Ramos (cell line): ENCODE measurements around the gene WFS1.

ENCODE experiments used
- in situ Hi-C: fragments of 300-500 bp; cut with MboI; formaldehyde crosslinking; loops from one replicate; pipeline ENCODE4 v1.14.3; 2022; ENCODE audit warnings: low sequenced_read_pairs; ENCODE audit not compliant: unreplicated experiment

The WFS1 gene

DNA sequence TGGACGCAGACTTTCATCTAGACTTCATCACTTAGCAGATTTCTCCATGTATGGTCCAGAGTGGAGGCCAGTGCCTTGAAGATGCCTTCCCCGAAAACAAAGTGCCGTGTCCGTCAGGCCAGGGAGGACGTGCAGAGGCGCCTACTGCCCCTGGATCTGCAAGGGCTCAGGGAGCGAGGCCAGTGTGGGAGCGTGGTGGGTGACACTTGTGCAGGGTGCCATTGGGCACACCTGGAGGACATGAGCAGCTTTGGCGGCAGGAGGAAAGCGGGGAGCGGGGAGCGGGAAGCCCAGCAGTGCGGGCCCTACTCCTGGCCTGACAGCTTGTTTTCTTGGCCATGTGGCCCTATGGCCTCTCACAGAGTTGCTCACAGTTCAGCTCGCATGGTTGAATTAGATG is 25.8 kb downstream of the WFS1 start:
- in situ Hi-C loops = no loop called here

- in situ Hi-C loops = no loop called here
These were observed 26.4 kb downstream of the WFS1 start for GRCh38 chr4:6296026-6296425.

GRCh38 chr4:6297266-6297815 is 27.7 kb downstream of the WFS1 start:
- in situ Hi-C loops = no loop called here

DNA sequence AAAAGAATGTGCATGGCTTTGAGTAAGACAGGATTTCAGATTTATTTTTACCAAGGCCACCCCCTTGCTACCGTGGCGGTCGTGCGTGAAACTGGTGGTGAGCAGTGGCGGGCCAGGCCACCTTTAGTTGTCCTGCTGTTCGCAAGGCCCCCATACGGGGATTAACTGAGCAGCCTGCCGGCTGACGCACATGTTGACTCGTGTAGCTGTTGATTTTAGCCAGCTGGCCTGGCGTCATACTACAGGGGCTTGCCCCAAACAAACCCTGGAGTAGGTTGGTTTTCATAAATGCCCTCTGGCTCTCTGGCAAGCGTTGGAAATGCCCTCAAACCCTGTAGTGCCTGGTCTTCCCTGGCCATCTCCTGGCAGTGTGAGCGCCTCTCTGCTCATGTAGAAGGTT is 28.4 kb downstream of the WFS1 start:
- in situ Hi-C loops = no loop called here

DNA sequence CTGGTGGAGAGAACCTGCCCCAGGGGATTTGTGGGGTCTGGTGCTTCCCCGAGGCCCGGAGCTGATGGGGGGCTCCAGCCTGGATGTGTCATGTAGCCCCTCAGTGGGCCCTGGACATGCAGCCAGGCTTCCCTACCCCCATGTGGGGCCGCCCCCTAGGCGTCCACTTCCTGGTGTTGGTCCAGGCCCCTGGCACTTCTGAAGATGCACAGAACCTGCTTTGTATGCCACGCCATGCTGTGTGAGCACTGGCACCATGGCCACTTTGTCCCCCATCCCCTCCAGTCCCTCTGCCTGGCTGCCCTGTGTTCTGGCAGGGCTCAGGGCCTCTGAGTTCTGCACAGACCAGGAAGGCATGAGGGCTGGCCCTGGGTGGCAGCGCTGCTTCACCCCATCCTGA is 29.2 kb downstream of the WFS1 start:
- in situ Hi-C loops = no loop called here

- in situ Hi-C loops = no loop called here
These were observed 30.2 kb downstream of the WFS1 start for GRCh38 chr4:6299875-6300274.

- in situ Hi-C loops = no loop called here
These were observed 30.7 kb downstream of the WFS1 start for GRCh38 chr4:6300359-6300758.

DNA sequence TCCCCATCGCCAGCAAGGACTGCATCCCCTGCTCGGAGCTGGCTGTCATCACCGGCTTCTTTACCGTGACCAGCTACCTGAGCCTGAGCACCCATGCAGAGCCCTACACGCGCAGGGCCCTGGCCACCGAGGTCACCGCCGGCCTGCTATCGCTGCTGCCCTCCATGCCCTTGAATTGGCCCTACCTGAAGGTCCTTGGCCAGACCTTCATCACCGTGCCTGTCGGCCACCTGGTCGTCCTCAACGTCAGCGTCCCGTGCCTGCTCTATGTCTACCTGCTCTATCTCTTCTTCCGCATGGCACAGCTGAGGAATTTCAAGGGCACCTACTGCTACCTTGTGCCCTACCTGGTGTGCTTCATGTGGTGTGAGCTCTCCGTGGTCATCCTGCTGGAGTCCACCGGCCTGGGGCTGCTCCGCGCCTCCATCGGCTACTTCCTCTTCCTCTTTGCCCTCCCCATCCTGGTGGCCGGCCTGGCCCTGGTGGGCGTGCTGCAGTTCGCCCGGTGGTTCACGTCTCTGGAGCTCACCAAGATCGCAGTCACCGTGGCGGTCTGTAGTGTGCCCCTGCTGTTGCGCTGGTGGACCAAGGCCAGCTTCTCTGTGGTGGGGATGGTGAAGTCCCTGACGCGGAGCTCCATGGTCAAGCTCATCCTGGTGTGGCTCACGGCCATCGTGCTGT is 31.5 kb downstream of the WFS1 start:
- in situ Hi-C loops = no loop called here

DNA sequence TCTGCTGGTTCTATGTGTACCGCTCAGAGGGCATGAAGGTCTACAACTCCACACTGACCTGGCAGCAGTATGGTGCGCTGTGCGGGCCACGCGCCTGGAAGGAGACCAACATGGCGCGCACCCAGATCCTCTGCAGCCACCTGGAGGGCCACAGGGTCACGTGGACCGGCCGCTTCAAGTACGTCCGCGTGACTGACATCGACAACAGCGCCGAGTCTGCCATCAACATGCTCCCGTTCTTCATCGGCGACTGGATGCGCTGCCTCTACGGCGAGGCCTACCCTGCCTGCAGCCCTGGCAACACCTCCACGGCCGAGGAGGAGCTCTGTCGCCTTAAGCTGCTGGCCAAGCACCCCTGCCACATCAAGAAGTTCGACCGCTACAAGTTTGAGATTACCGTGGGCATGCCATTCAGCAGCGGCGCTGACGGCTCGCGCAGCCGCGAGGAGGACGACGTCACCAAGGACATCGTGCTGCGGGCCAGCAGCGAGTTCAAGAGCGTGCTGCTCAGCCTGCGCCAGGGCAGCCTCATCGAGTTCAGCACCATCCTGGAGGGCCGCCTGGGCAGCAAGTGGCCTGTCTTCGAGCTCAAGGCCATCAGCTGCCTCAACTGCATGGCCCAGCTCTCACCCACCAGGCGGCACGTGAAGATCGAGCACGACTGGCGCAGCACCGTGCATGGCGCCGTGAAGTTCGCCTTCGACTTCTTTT is 32.2 kb downstream of the WFS1 start:
- in situ Hi-C loops = no loop called here

- in situ Hi-C loops = no loop called here
These were observed 33.2 kb downstream of the WFS1 start for GRCh38 chr4:6302869-6303268.

- in situ Hi-C loops = no loop called here
These were observed 34.3 kb downstream of the WFS1 start for GRCh38 chr4:6303943-6304342.

DNA sequence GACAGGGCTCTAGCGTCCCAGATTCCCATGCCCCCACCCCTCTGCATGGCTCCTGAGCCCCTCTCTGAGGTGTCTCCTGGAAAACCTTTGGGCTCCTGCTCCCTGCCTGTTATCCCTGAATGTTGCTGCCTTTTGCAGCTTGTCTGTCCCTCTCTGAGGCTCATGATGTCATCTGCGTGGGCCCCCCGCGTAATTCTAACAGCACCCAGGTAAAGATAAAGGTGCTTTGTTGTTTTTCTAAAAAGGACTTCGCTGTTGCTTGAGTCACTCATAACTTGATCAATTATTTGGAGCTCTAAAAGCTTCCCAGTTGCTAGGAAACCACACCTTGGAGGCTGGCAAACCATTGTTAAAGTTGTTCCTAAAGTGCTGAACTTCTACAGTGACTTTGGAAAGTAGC is 36.6 kb downstream of the WFS1 start:
- in situ Hi-C loops = no loop called here

- in situ Hi-C loops = no loop called here
These were observed 37.6 kb downstream of the WFS1 start for GRCh38 chr4:6307230-6307629.

- in situ Hi-C loops = no loop called here
These were observed 38.2 kb downstream of the WFS1 start for GRCh38 chr4:6307891-6308290.

- in situ Hi-C loops = no loop called here
These were observed 39.4 kb downstream of the WFS1 start for GRCh38 chr4:6308899-6309643.

- in situ Hi-C loops = no loop called here
These were observed 40.1 kb downstream of the WFS1 start for GRCh38 chr4:6309777-6310176.

GRCh38 chr4:6313216-6313615 is 43.6 kb downstream of the WFS1 start:
- in situ Hi-C loops = no loop called here

DNA sequence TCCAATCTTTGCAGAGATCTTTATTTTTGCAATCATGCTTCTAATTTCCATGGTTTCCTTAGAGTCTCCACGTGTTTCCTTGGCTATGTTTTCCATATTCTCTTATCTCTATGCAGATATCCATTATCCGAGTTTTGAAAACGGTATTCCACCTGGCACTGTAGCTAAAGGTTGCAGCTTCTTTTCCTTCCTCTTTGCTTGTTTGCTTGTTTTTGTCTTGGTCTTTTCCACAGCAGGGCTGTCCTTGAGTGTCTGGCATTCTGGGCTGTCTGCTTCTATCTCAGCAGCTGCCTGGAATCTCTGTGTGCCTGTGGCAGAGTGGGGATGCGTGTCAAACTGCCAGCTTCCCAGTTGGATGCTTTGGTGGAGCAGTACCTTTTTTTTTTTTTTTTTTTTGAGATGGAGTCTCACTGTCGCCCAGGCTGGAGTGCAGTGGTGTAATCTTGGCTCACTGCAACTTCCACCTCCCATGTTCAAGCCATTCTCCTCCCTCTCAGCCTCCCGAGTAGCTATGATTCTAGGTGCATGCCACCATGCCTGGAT is 46.9 kb downstream of the WFS1 start:
- in situ Hi-C loops = no loop called here

- in situ Hi-C loops = no loop called here
These were observed 48.6 kb downstream of the WFS1 start for GRCh38 chr4:6318206-6318605.

- in situ Hi-C loops = loop anchor here (10.0 kb wide), 1 partner anchor 325 kb away; no protein-coding TSS in a partner anchor
These were observed 50.0 kb downstream of the WFS1 start for GRCh38 chr4:6319530-6320150.
